ENCODE data around the gene TSR1. TPM values are rescaled to one million over a fixed set of nuclear protein-coding genes. Genes with fewer than 3 reads are reported as not detected.

Gene TSR1
- total RNA-seq, 4 donors from 2014 or later: 16.8 to 56.4 (median 29.3) TPM

- Histone ChIP-seq H3K36me3 (peaks cover 6 to 17% of the 10 kb centered on the region in 2 donors), H3K4me3 (replicated peaks in 1 of 3) (no peak overlapping the region), H3K27ac (peak overlapping the region in 1 of 3 donors; percentile 5), H3K4me1 (peaks cover under 1 to 7% of the 10 kb centered on the region in 2 donors), H3K27me3 (no peaks in the 10 kb centered on the region), H3K9me3 (no peaks in the 10 kb centered on the region)
- no peak for DNase-seq
- intact Hi-C loops (cut with DNase I): loop anchor here (5.0 kb wide), 1 partner anchor 50 kb away; no protein-coding TSS in a partner anchor
- TF ChIP-seq CTCF (IDR thresholded peaks at IDR 0.05) (no peak), POLR2A (IDR thresholded peaks at IDR 0.05) (no peak)
- 92 to 96% methylated on average over 9 to 10 of the region's 10 CpGs for WGBS, 2 donors
These were observed 41.4 kb upstream of the TSR1 start for GRCh38 chr17:2377659-2378058.

GRCh38 chr17:2376107-2376506 is 39.9 kb upstream of the TSR1 start:
- no peaks in the 10 kb centered on the region for H3K27me3 ChIP-seq
- intact Hi-C loops (cut with DNase I): loop anchor here (5.0 kb wide), 1 partner anchor 49 kb away; no protein-coding TSS in a partner anchor
- 97 to 98% methylated on average over 8 to 14 of the region's 14 CpGs for WGBS, 2 donors
- DNase-seq: no peak
- no peak overlapping the region for H3K4me3 ChIP-seq (replicated peaks in 1 of 3)
- TF ChIP-seq POLR2A (IDR thresholded peaks at IDR 0.05) (no peak), CTCF (IDR thresholded peaks at IDR 0.05) (no peak)
- H3K27ac ChIP-seq: no peak overlapping the region
- H3K9me3 ChIP-seq: no peaks in the 10 kb centered on the region
- H3K4me1 ChIP-seq: peaks cover 0 to 4% of the 10 kb centered on the region in 2 donors
- peaks cover 6 to 17% of the 10 kb centered on the region in 2 donors for H3K36me3 ChIP-seq

- Histone ChIP-seq H3K36me3 (peaks cover 6 to 17% of the 10 kb centered on the region in 2 donors), H3K27ac (no peak overlapping the region), H3K9me3 (no peaks in the 10 kb centered on the region), H3K4me1 (peaks cover 0 to 4% of the 10 kb centered on the region in 2 donors), H3K27me3 (no peaks in the 10 kb centered on the region), H3K4me3 (replicated peaks in 1 of 3) (no peak overlapping the region)
- WGBS, 2 donors: 88 to 94% methylated on average over 19 of the region's 19 CpGs
- no peak for DNase-seq
- intact Hi-C loops (cut with DNase I): loop anchor here (5.0 kb wide), 1 partner anchor 48 kb away; no protein-coding TSS in a partner anchor
- TF ChIP-seq POLR2A (IDR thresholded peaks at IDR 0.05) (no peak), CTCF (IDR thresholded peaks at IDR 0.05) (no peak)
These were observed 39.1 kb upstream of the TSR1 start for GRCh38 chr17:2375406-2375805.

- intact Hi-C loops (cut with DNase I): loop anchor here (5.0 kb wide), 1 partner anchor 47 kb away; no protein-coding TSS in a partner anchor
- WGBS, 2 donors: 82 to 89% methylated on average over 10 to 11 of the region's 11 CpGs
- no peak overlapping the region for H3K27ac ChIP-seq
- H3K9me3 ChIP-seq: no peaks in the 10 kb centered on the region
- peaks cover 0 to 4% of the 10 kb centered on the region in 2 donors for H3K4me1 ChIP-seq
- TF ChIP-seq CTCF (IDR thresholded peaks at IDR 0.05) (no peak), POLR2A (IDR thresholded peaks at IDR 0.05) (no peak)
- H3K36me3 ChIP-seq: peaks cover 6 to 14% of the 10 kb centered on the region in 2 donors
- H3K27me3 ChIP-seq: no peaks in the 10 kb centered on the region
- no peak overlapping the region for H3K4me3 ChIP-seq (replicated peaks in 1 of 3)
- no peak for DNase-seq
These were observed 38.5 kb upstream of the TSR1 start for GRCh38 chr17:2374549-2375285.

GRCh38 chr17:2373179-2373578 is 36.9 kb upstream of the TSR1 start:
- DNase-seq: no peak
- Histone ChIP-seq H3K4me3 (replicated peaks in 1 of 3) (no peak overlapping the region), H3K36me3 (peaks cover 6 to 14% of the 10 kb centered on the region in 2 donors), H3K27ac (no peak overlapping the region), H3K4me1 (no peaks in the 10 kb centered on the region), H3K27me3 (no peaks in the 10 kb centered on the region), H3K9me3 (no peaks in the 10 kb centered on the region)
- no peak for TF ChIP-seq POLR2A (IDR thresholded peaks at IDR 0.05)
- no peak for TF ChIP-seq CTCF (IDR thresholded peaks at IDR 0.05)
- intact Hi-C loops (cut with DNase I): no loop called here
- WGBS, 2 donors: 94 to 97% methylated on average over 15 of the region's 18 CpGs

Measured in thyroid gland (tissue), 4 donors.